Measurements from ENCODE around the gene FGFBP1. TPM values are rescaled to one million over a fixed set of nuclear protein-coding genes. Genes with fewer than 3 reads are reported as not detected.

The FGFBP1 gene
- total RNA-seq, 1 donor from 2014 or later = 22.9 TPM

DNA sequence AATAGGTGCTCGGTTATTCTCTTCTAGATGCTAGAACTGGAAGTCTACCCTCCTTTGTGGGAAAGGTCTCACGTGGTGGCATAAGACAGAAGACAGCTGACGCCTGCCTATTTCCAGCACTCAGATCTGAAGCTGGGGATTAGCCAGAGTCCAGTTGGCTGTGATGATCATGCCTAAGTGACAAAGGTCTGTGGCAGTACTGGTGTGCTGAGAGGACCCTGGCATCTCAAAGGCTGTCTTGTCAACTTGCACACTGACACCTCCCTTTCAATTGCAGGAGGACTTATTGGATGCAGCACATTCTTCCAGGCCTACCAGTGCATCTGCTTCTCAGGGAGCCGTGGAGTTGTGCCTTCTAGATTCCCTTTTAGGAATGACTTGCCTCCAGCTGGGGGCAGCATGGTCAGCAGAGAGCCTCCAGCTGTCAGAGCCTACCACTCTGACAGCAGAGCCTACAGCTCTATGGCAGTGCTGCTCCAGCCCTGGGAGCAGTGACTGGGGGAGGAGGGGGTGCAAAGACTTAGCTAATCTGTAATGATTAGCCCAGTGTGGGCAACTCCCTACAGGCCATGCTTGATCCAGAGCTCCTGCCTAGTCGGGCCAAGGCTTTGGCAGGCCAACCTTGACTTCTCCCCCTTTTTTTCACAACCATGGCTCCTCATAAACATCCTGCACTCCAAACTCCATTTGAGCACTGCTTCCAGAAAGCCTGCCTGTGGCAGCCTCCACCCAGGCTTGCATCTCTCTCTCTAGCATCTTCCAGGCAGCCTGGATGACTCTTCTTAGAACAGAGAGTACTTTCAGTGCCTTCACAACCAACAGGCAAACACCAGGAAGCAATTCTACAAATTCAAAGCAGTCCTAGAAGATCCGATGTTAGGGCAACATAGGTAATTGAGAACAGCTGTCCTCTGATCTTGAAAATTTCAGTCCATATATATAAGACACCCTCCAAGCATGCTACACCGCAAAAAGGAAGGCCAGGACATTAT lies 38.2 kb upstream of the FGFBP1 start:
- DNase-seq (ENCODE audit: low read depth) (no peak), FAIRE-seq (no peak)
- TF ChIP-seq, protein P1, sequence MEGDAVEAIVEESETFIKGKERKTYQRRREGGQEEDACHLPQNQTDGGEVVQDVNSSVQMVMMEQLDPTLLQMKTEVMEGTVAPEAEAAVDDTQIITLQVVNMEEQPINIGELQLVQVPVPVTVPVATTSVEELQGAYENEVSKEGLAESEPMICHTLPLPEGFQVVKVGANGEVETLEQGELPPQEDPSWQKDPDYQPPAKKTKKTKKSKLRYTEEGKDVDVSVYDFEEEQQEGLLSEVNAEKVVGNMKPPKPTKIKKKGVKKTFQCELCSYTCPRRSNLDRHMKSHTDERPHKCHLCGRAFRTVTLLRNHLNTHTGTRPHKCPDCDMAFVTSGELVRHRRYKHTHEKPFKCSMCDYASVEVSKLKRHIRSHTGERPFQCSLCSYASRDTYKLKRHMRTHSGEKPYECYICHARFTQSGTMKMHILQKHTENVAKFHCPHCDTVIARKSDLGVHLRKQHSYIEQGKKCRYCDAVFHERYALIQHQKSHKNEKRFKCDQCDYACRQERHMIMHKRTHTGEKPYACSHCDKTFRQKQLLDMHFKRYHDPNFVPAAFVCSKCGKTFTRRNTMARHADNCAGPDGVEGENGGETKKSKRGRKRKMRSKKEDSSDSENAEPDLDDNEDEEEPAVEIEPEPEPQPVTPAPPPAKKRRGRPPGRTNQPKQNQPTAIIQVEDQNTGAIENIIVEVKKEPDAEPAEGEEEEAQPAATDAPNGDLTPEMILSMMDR (IDR thresholded peaks at IDR 0.05; ENCODE audit: insufficient read depth, low read length, severe bottlenecking) = no peak
- H3K4me3 ChIP-seq (ENCODE audit: low read depth, low read length) = no peak overlapping the region
- H3K36me3 ChIP-seq (ENCODE audit: control insufficient read depth, insufficient read depth, low read length) = no peaks in the 10 kb centered on the region
- H3K27me3 ChIP-seq (ENCODE audit: control insufficient read depth, insufficient read depth, low read length) = no peaks in the 10 kb centered on the region

DNA sequence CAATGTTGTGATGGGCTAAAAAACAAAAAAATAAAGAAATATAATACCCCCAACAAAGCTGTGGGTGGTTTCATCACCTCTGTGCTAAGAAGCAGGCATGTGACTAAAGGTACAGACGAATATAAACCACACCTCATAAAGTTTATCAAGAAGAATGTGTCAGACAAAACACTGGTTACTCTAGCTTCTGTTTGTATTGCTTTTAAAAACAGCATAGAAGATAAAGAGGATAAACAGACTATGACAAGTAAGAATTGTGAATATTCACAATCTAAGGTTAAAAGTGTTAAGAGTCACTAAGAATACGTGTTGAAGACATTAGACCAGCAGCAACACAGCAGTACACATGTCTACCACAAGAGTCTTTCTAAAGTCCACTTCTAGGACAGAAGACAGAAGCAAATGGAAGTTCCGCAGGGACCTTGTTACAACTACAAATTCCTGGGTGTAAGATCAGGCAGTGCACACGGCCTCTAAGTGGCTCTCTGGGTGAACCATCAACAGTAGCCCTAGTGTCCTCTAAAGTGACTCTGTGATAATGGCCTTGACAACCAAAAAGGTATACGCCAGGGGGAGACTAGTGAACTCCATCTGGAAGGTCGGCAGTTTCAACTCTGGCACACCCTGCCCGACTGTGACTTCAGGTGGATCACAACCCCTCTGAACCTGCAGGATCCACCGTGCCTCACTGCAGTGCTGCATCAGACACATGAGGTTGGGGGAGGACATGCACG lies 32.7 kb upstream of the FGFBP1 start:
- FAIRE-seq = no peak
- no peaks in the 10 kb centered on the region for H3K36me3 ChIP-seq (ENCODE audit: control insufficient read depth, insufficient read depth, low read length)
- H3K4me3 ChIP-seq (ENCODE audit: low read depth, low read length) = no peak overlapping the region
- TF ChIP-seq, protein P1 (IDR thresholded peaks at IDR 0.05; ENCODE audit: insufficient read depth, low read length, severe bottlenecking) = no peak
- no peak for DNase-seq (ENCODE audit: low read depth)
- no peaks in the 10 kb centered on the region for H3K27me3 ChIP-seq (ENCODE audit: control insufficient read depth, insufficient read depth, low read length)

DNA sequence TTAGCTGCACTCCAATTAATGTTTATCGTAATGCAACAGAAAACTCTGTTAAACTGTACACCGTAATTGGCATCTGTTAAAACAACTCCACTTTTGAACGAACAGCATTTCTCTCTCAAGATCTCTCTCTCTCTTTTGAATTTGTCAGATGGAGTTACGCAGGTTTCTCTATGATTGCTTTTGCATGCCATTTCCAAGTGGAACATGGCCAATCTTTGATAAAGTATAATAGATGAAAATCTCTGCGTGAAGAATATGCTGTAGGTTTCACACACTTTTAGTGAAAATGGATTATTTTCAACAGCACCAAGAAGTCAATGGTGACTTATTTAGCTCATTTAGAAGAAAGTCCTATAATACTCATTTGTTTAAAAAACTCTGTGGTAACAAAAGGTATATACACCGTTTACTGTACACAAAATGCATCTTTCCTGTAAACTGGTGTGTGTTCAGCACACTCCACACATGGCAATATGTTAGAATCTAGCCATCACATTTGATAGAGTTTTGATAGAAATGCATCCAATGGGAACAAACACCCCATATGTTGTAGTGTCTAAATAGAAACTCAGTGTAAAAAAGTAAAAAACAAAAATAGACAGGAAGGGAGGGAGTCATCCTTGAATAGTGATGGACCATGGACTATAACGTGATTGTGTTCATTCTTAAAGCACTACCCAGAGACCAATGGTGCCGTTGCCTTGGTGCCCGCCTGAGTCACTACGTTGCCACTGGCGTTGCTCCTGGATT lies 30.2 kb upstream of the FGFBP1 start:
- Histone ChIP-seq H3K36me3 (ENCODE audit: control insufficient read depth, insufficient read depth, low read length) (no peaks in the 10 kb centered on the region), H3K4me3 (ENCODE audit: low read depth, low read length) (no peak overlapping the region), H3K27me3 (ENCODE audit: control insufficient read depth, insufficient read depth, low read length) (no peaks in the 10 kb centered on the region)
- no peak for DNase-seq (ENCODE audit: low read depth)
- FAIRE-seq = no peak
- TF ChIP-seq, protein P1 (IDR thresholded peaks at IDR 0.05; ENCODE audit: insufficient read depth, low read length, severe bottlenecking) = no peak

DNA sequence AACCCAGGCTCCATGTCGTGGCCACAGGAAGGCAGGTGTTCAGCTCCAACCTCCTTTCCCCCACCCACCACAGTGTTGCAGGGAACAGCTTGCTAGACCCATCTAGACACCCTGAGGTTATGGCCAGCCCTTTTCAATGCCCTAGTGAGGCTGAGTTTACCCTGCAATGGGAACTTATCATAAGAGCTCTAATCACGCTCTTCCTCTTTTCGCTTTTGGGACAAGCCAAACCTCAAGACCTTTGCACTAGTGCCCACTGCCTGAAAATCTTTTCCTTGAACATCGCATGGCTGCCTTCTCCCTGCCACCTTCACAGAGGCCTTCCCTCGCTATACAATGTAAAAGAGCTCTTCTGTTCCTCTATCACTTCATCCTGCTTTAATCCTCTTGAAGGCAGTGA lies 26.8 kb upstream of the FGFBP1 start:
- H3K4me3 ChIP-seq (ENCODE audit: low read depth, low read length) = no peak overlapping the region
- no peak for DNase-seq (ENCODE audit: low read depth)
- TF ChIP-seq, protein P1 (IDR thresholded peaks at IDR 0.05; ENCODE audit: insufficient read depth, low read length, severe bottlenecking) = no peak
- no peak for FAIRE-seq
- H3K36me3 ChIP-seq (ENCODE audit: control insufficient read depth, insufficient read depth, low read length) = no peaks in the 10 kb centered on the region
- no peaks in the 10 kb centered on the region for H3K27me3 ChIP-seq (ENCODE audit: control insufficient read depth, insufficient read depth, low read length)

DNA sequence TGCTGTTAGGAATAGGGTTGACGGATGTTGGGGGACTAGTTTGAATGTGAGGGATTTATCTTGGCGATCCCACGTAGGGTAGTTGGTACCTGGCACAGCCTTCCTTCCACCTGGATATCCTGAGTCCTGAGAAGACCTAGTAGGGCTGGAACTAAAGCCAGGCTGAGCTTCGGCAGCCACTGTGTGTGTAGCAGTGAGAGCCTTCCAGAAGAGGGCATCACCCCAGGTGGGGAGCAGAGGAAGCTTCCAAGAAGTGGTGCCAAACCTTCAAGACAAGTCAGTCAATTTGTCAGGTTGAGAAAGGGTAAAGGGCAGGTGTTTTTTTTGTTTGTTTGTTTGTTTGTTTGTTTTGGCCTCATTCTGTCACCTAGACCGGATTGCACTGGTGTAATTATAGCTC lies 25.6 kb upstream of the FGFBP1 start:
- Histone ChIP-seq H3K36me3 (ENCODE audit: control insufficient read depth, insufficient read depth, low read length) (no peaks in the 10 kb centered on the region), H3K27me3 (ENCODE audit: control insufficient read depth, insufficient read depth, low read length) (no peaks in the 10 kb centered on the region), H3K4me3 (ENCODE audit: low read depth, low read length) (no peak overlapping the region)
- DNase-seq (ENCODE audit: low read depth) (no peak), FAIRE-seq (no peak)
- TF ChIP-seq, protein P1 (IDR thresholded peaks at IDR 0.05; ENCODE audit: insufficient read depth, low read length, severe bottlenecking) = peak; percentile 12

All from bronchial epithelial cell (primary cell).